Esophagus muscularis mucosa (tissue), 4 donors: Measurements from ENCODE around the gene PPRC1. TPM values are rescaled to one million over a fixed set of nuclear protein-coding genes. Genes with fewer than 3 reads are reported as not detected.

Source experiments
- DNase-seq: peaks from one replicate; pipeline ENCODE4 v3.0.0-alpha.2; 2017; ENCODE audit errors: extremely low spot score
- H3K27ac ChIP-seq, 4 donors: fragments of 200-600 bp; sonication (generic); replicated peaks in 1 of 4; 1 replicate in 3 of 4; 2 replicates in 1 of 4; pipeline ENCODE4 v1.5.1; 2016 to 2019; ENCODE audit warnings: mild to moderate bottlenecking in 1 of 4
- H3K27me3 ChIP-seq, 4 donors: fragments of 200-600 bp; sonication (generic); one replicate each; pipeline versions ENCODE4 v1.5.1 to v1.6.0; 2016 to 2019
- H3K36me3 ChIP-seq, 4 donors: fragments of 200-600 bp; sonication (generic); one replicate each; pipeline ENCODE4 v1.5.1; 2016 to 2019
- H3K4me1 ChIP-seq, 4 donors: fragments of 200-600 bp; sonication (generic); one replicate each; pipeline ENCODE4 v1.5.1; 2016 to 2019
- H3K4me3 ChIP-seq, 4 donors: fragments of 200-600 bp; sonication (generic); 1 replicate in 2 of 4; 2 replicates in 2 of 4; pipeline ENCODE4 v1.5.1; 2016 to 2019; ENCODE audit warnings: mild to moderate bottlenecking in 4 of 4, moderate library complexity in 1 of 4
- H3K9me3 ChIP-seq, 4 donors: fragments of 200-600 bp; sonication (generic); 1 replicate in 3 of 4; 2 replicates in 1 of 4; pipeline ENCODE4 v1.5.1; 2016 to 2019
- CTCF ChIP-seq, 3 experiments: fragments of 200-600 bp in 2 of 3; fragments of 450-650 bp in 1 of 3; sonication (generic) in 2 of 3; IDR thresholded peaks; one replicate each; pipeline ENCODE4 v1.5.1; 2017 to 2019; ENCODE audit warnings: antibody characterized with exemption in 3 of 3, mild to moderate bottlenecking in 2 of 3, moderate library complexity in 1 of 3
- EP300 ChIP-seq: sonication (generic); formaldehyde crosslinking; IDR thresholded peaks from one replicate; pipeline ENCODE4 v1.6.1; 2017; ENCODE audit warnings: antibody characterized with exemption
- POLR2A ChIP-seq: fragments of 450-650 bp; IDR thresholded peaks from one replicate; pipeline ENCODE4 v1.6.1; 2017; ENCODE audit warnings: antibody characterized with exemption, moderate library complexity, mild to moderate bottlenecking, low read depth
- POLR2AphosphoS5 ChIP-seq, 2 donors: sonication (generic); formaldehyde crosslinking; IDR thresholded peaks; one replicate each; pipeline ENCODE4 v1.6.1; 2017; ENCODE audit warnings: antibody characterized with exemption in 2 of 2
- WGBS: methylation state at CpG from one replicate; pipeline ENCODE4 v1.1.5; 2018; 5-methylcytosine and 5-hydroxymethylcytosine counted together
- intact Hi-C: fragments of 100-400 bp; cut with DNase I; formaldehyde crosslinking; loops from one replicate; pipeline ENCODE4 v1.15.1; 2023
- total RNA-seq, 4 donors: library from RNA; depleted of rRNA; stranded (reverse); fragments of >200 nt; gene quantifications; one replicate each; pipeline versions ENCODE4 v1.1.0 to v1.2.1, GENCODE V29; 2016

PPRC1 gene
- total RNA-seq, 4 donors from 2014 or later, result 10.8 to 49.5 (median 20.9) TPM

DNA sequence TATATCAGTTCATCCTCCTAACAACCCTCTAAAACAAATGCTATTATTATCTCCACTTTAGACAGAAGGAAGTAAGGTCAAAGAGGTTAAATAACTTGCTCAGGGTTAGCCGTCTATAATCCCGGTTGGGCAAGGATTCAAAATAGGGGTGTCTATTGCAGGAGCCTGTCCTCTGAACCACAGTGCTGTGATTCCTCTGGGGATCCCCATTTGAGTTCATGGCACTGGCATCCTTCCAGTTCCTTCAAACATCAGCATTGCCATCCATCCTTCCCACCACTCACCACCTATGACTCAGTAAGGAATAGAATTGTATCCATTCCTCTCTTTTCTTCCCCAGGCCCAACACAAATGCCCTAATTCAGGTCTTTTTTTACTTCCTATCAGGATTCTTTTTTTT lies 42.1 kb upstream of the PPRC1 start:
- DNase-seq, result no peak
- intact Hi-C loops, result no loop called here
- H3K27ac ChIP-seq, result no peak overlapping the region
- H3K4me3 ChIP-seq, result no peak overlapping the region
- H3K36me3 ChIP-seq, result no peaks in the 10 kb centered on the region
- no peaks in the 10 kb centered on the region for H3K4me1 ChIP-seq
- 82% methylated on average over 2 of the region's 2 CpGs for WGBS
- no peak for TF ChIP-seq EP300
- H3K27me3 ChIP-seq, result no peaks in the 10 kb centered on the region
- H3K9me3 ChIP-seq, result no peaks in the 10 kb centered on the region

GRCh38 chr10:102096449-102096848 lies 36.4 kb upstream of the PPRC1 start:
- Histone ChIP-seq H3K4me3 (no peak overlapping the region), H3K9me3 (no peaks in the 10 kb centered on the region), H3K36me3 (peaks cover 0 to 9% (median 1%) of the 10 kb centered on the region in 4 donors), H3K27me3 (no peaks in the 10 kb centered on the region), H3K27ac (no peak overlapping the region), H3K4me1 (no peaks in the 10 kb centered on the region)
- intact Hi-C loops, result no loop called here
- 91% methylated on average over 7 of the region's 7 CpGs for WGBS
- TF ChIP-seq EP300 (no peak), POLR2AphosphoS5 (IDR thresholded peaks at IDR 0.05) (no peak), POLR2A (no peak), CTCF (IDR thresholded peaks at IDR 0.05) (no peak)
- DNase-seq, result no peak

GRCh38 chr10:102101152-102101551 lies 31.7 kb upstream of the PPRC1 start:
- DNase-seq, result no peak
- Histone ChIP-seq H3K36me3 (peaks cover 0 to 9% (median 1%) of the 10 kb centered on the region in 4 donors), H3K4me1 (no peaks in the 10 kb centered on the region), H3K9me3 (no peaks in the 10 kb centered on the region), H3K4me3 (no peak overlapping the region), H3K27ac (no peak overlapping the region), H3K27me3 (no peaks in the 10 kb centered on the region)
- intact Hi-C loops, result no loop called here
- TF ChIP-seq POLR2A, result no peak
- no peak for TF ChIP-seq EP300
- no peak for TF ChIP-seq CTCF (IDR thresholded peaks at IDR 0.05)
- TF ChIP-seq POLR2AphosphoS5 (IDR thresholded peaks at IDR 0.05), result no peak
- 77% methylated on average over 5 of the region's 5 CpGs for WGBS

GRCh38 chr10:102102421-102102820 lies 30.4 kb upstream of the PPRC1 start:
- no peak overlapping the region for H3K27ac ChIP-seq
- TF ChIP-seq EP300, result no peak
- TF ChIP-seq POLR2AphosphoS5 (IDR thresholded peaks at IDR 0.05), result no peak
- H3K4me3 ChIP-seq, result no peak overlapping the region
- H3K27me3 ChIP-seq, result no peaks in the 10 kb centered on the region
- no peaks in the 10 kb centered on the region for H3K4me1 ChIP-seq
- H3K36me3 ChIP-seq, result peaks cover 7 to 19% (median 11%) of the 10 kb centered on the region in 4 donors
- 75% methylated on average over 1 of the region's 1 CpG for WGBS
- no peak for DNase-seq
- H3K9me3 ChIP-seq, result no peaks in the 10 kb centered on the region
- intact Hi-C loops, result no loop called here

DNA sequence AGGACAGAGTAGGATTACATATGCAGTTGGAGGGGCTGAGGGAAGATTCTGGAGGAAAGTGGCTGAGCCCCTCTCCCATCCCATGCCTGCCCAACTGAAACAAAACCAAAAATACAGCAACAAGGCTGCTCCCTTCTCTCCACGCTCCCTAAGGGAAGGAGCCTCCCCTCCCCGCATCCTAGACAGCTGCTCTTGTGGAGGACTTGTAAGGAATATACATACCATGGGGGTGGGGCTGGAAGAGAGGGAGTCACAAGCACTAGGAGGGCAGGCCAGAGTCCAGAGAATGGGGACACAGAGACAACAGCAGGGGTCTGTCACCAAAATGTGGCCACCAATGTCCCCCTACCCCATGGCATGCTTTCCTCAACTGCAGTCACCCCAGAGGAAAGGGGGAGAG lies 25.8 kb upstream of the PPRC1 start:
- no CpG with 5 or more reads among the region's 2 CpGs for WGBS

More for the DNA sequence above, 25.8 kb upstream of the PPRC1 start:
- no peak for DNase-seq
- Histone ChIP-seq H3K27me3 (no peaks in the 10 kb centered on the region), H3K27ac (peak overlapping the region in 1 of 4 donors; percentile 23), H3K4me1 (peaks cover 0 to 9% (median 4%) of the 10 kb centered on the region in 4 donors), H3K4me3 (no peak overlapping the region), H3K36me3 (peaks cover 47 to 54% (median 52%) of the 10 kb centered on the region in 4 donors), H3K9me3 (no peaks in the 10 kb centered on the region)
- intact Hi-C loops, result no loop called here
- no peak for TF ChIP-seq POLR2A
- TF ChIP-seq CTCF (IDR thresholded peaks at IDR 0.05), result no peak
- TF ChIP-seq POLR2AphosphoS5 (IDR thresholded peaks at IDR 0.05), result no peak
- TF ChIP-seq EP300, result no peak
